H7 (cell line): ENCODE measurements around the gene NXNL2. TPM values are rescaled to one million over a fixed set of nuclear protein-coding genes. Genes with fewer than 3 reads are reported as not detected.

Source experiments
- DNase-seq: peaks from one replicate; pipeline ENCODE4 v3.0.0; 2012
- H3K27me3 ChIP-seq: 2 replicates; pipeline ENCODE4 v1.6.0; 2011; ENCODE audit warnings: mild to moderate bottlenecking, low read length; ENCODE audit not compliant: control insufficient read depth, insufficient read depth
- H3K36me3 ChIP-seq: replicated peaks from 2 replicates; pipeline ENCODE4 v1.5.1; 2011; ENCODE audit warnings: low read length; ENCODE audit not compliant: control insufficient read depth, insufficient read depth
- H3K4me3 ChIP-seq: 2 replicates; pipeline ENCODE4 v1.5.1; 2011; ENCODE audit warnings: low read depth, mild to moderate bottlenecking, control low read depth, low read length, moderate library complexity; ENCODE audit not compliant: insufficient read depth
- total RNA-seq: library from RNA; depleted of rRNA; stranded (reverse); fragments of >200 nt; shearing (Covaris generic); gene quantifications from 2 replicates; pipeline ENCODE4 v1.2.3, GENCODE V29; 2014; rRNA removed

NXNL2 gene
- total RNA-seq: 1.8 and 4.1 TPM in 2 replicates

GRCh38 chr9:88534456-88535225 is at the start of gene NXNL2:
Gene NXNL2, plus strand, starts transcription at chr9:88535178. Its CDS starts 257 bp downstream, at chr9:88535435.
- Histone ChIP-seq H3K36me3 (no peaks in the 10 kb centered on the region), H3K4me3 (peak within 1 kb of the TSS; percentile 72), H3K27me3 (peaks cover 14% of the 10 kb centered on the region)
- DNase-seq: peak; percentile 97

GRCh38 chr9:88488166-88488565 is 46.8 kb upstream of the NXNL2 start:
- peaks cover 3% of the 10 kb centered on the region for H3K36me3 ChIP-seq

GRCh38 chr9:88494983-88495721 is 39.8 kb upstream of the NXNL2 start:
- DNase-seq: no peak
- H3K27me3 ChIP-seq: no peaks in the 10 kb centered on the region
- H3K36me3 ChIP-seq: no peaks in the 10 kb centered on the region
- H3K4me3 ChIP-seq: no peak overlapping the region

More at GRCh38 chr9:88488166-88488565, 46.8 kb upstream of the NXNL2 start:
- H3K27me3 ChIP-seq: no peaks in the 10 kb centered on the region
- no peak for DNase-seq
- no peak overlapping the region for H3K4me3 ChIP-seq

- no peak for DNase-seq
- Histone ChIP-seq H3K27me3 (no peaks in the 10 kb centered on the region), H3K4me3 (no peak overlapping the region), H3K36me3 (no peaks in the 10 kb centered on the region)
Measured at GRCh38 chr9:88497224-88497623, 37.8 kb upstream of the NXNL2 start.

GRCh38 chr9:88498880-88499279 is 36.1 kb upstream of the NXNL2 start:
- Histone ChIP-seq H3K27me3 (no peaks in the 10 kb centered on the region), H3K36me3 (no peaks in the 10 kb centered on the region), H3K4me3 (no peak overlapping the region)
- DNase-seq: no peak

- Histone ChIP-seq H3K27me3 (no peaks in the 10 kb centered on the region), H3K36me3 (no peaks in the 10 kb centered on the region), H3K4me3 (no peak overlapping the region)
- DNase-seq: no peak
Measured at GRCh38 chr9:88501086-88501485, 33.9 kb upstream of the NXNL2 start.

- Histone ChIP-seq H3K36me3 (no peaks in the 10 kb centered on the region), H3K4me3 (no peak overlapping the region), H3K27me3 (no peaks in the 10 kb centered on the region)
- no peak for DNase-seq
Measured at GRCh38 chr9:88502552-88503034, 32.4 kb upstream of the NXNL2 start.

GRCh38 chr9:88503081-88503844 is 31.7 kb upstream of the NXNL2 start:
- H3K4me3 ChIP-seq: no peak overlapping the region
- DNase-seq: no peak
- H3K36me3 ChIP-seq: no peaks in the 10 kb centered on the region
- no peaks in the 10 kb centered on the region for H3K27me3 ChIP-seq

- Histone ChIP-seq H3K27me3 (no peaks in the 10 kb centered on the region), H3K4me3 (no peak overlapping the region), H3K36me3 (no peaks in the 10 kb centered on the region)
- DNase-seq: no peak
Measured at GRCh38 chr9:88503845-88504764, 30.9 kb upstream of the NXNL2 start.

- Histone ChIP-seq H3K27me3 (no peaks in the 10 kb centered on the region), H3K4me3 (no peak overlapping the region), H3K36me3 (no peaks in the 10 kb centered on the region)
- DNase-seq: no peak
Measured at GRCh38 chr9:88508326-88508725, 26.7 kb upstream of the NXNL2 start.

- H3K36me3 ChIP-seq: no peaks in the 10 kb centered on the region
- H3K27me3 ChIP-seq: no peaks in the 10 kb centered on the region
- no peak for DNase-seq
- no peak overlapping the region for H3K4me3 ChIP-seq
Measured at GRCh38 chr9:88511906-88512305, 23.1 kb upstream of the NXNL2 start.

- Histone ChIP-seq H3K4me3 (no peak overlapping the region), H3K36me3 (no peaks in the 10 kb centered on the region), H3K27me3 (no peaks in the 10 kb centered on the region)
- DNase-seq: no peak
Measured at GRCh38 chr9:88514247-88514646, 20.7 kb upstream of the NXNL2 start.

- Histone ChIP-seq H3K36me3 (no peaks in the 10 kb centered on the region), H3K4me3 (no peak overlapping the region), H3K27me3 (no peaks in the 10 kb centered on the region)
- DNase-seq: peak; percentile 39
Measured at GRCh38 chr9:88521308-88521707, 13.7 kb upstream of the NXNL2 start.

- Histone ChIP-seq H3K4me3 (no peak overlapping the region), H3K36me3 (no peaks in the 10 kb centered on the region), H3K27me3 (no peaks in the 10 kb centered on the region)
- no peak for DNase-seq
Measured at GRCh38 chr9:88522360-88522759, 12.6 kb upstream of the NXNL2 start.
